ENCODE measurements around the gene POLR3B. TPM values are rescaled to one million over a fixed set of nuclear protein-coding genes. Genes with fewer than 3 reads are reported as not detected.
A peak's percentile ranks its signal among the peaks of the same experiment; 100 is the strongest.

Gene POLR3B
- total and polyA plus RNA-seq, 9 of the 15 experiments (the other 6 are each of a cell fraction or from before 2014, with no cell fraction given), result 7.6 to 17.9 (median 14.4) TPM

- no TSS peak for BruUV-seq (replicated peaks)
- H3K36me3 ChIP-seq (ENCODE audit: control insufficient read depth, insufficient read depth, low read length), result no peaks in the 10 kb centered on the region
- no peak for DNase-seq (ENCODE audit: extremely low read depth in 1 of 4, low spot score in 3 of 4)
- H3K9me1 ChIP-seq (ENCODE audit: control insufficient read depth, insufficient read depth, low read length), result no peaks in the 10 kb centered on the region
- no peaks in the 10 kb centered on the region for H4K20me1 ChIP-seq (replicated peaks; ENCODE audit: control insufficient read depth, insufficient read depth, low read length)
- in situ Hi-C loops (cut with MboI), result no loop called here
- H3K9ac ChIP-seq (ENCODE audit: insufficient read depth in 1 of 2, low read depth in 2 of 2, low read length in 2 of 2), result no peak overlapping the region
- peaks cover 12% of the 10 kb centered on the region in 2 experiments; a peak in 3 of 5 replicates for H3K27me3 ChIP-seq (ENCODE audit: control insufficient read depth in 2 of 2, insufficient read depth in 2 of 2, low read length in 2 of 2)
- peak; percentile 62; the same call in 1 of the 3 replicates for ATAC-seq
- POLR2A ChIA-PET, result no interaction called here
- FAIRE-seq, result no peak
- H3K79me2 ChIP-seq (ENCODE audit: control insufficient read depth, insufficient read depth, low read length), result no peaks in the 10 kb centered on the region
- CTCF ChIA-PET (ENCODE audit: low intra/inter-chr PET ratio), result no interaction called here
- intact Hi-C loops (cut with micrococcal nuclease), result no loop called here
- H3K27ac ChIP-seq (ENCODE audit: extremely low read depth, low read depth, low read length), result no peak overlapping the region
- TF ChIP-seq ZKSCAN8 (CRISPR knock-in tag; IDR thresholded peaks at IDR 0.05) (no peak), TCF15 (CRISPR knock-in tag; IDR thresholded peaks at IDR 0.05) (no peak), SMARCA5 (IDR thresholded peaks at IDR 0.05) (no peak), ATF3 (IDR thresholded peaks at IDR 0.05) (peak; percentile 62), ATF3 (CRISPR knock-in tag; conservative IDR thresholded peaks at IDR 0.05) (no peak), CAMTA2 (CRISPR knock-in tag; conservative IDR thresholded peaks at IDR 0.05) (no peak), JUNB (CRISPR knock-in tag; conservative IDR thresholded peaks at IDR 0.05) (no peak), ZNF217 (CRISPR knock-in tag; IDR thresholded peaks at IDR 0.05) (no peak), ZNF175 (CRISPR knock-in tag; IDR thresholded peaks at IDR 0.05; ENCODE audit: low read depth) (no peak), MCM5 (IDR thresholded peaks at IDR 0.05; ENCODE audit: low read depth) (no peak), CHD2 (IDR thresholded peaks at IDR 0.05; ENCODE audit: low read depth, low read length) (no peak), JUND (IDR thresholded peaks at IDR 0.05; ENCODE audit: borderline replicate concordance, low read depth, low read length) (peak; percentile 33; the same call in 1 of the 2 replicates), JUND (tag; IDR thresholded peaks at IDR 0.05; ENCODE audit: borderline replicate concordance, low read depth, low read length) (no peak), NFATC3 (IDR thresholded peaks at IDR 0.05) (no peak), ZBED1 (IDR thresholded peaks at IDR 0.05) (no peak), SLC30A9 (CRISPR knock-in tag; IDR thresholded peaks at IDR 0.05) (no peak), POLR2B (IDR thresholded peaks at IDR 0.05; ENCODE audit: low read depth, partially characterized antibody) (no peak)
- no peak overlapping the region for H3K4me2 ChIP-seq (ENCODE audit: insufficient read depth, low read length)
- WGBS (ENCODE audit: insufficient coverage, low coverage, missing lambda C conversion rate), result 26% methylated on average over 5 of the region's 5 CpGs
- no peak overlapping the region for H2AFZ ChIP-seq (ENCODE audit: low read depth, low read length)
- H3K4me3 ChIP-seq, result no peak overlapping the region
- 0 out of 5 replicates have a peak, but pooled peaks cover 0 to 6% of the 10 kb centered on the region in 2 experiments for H3K4me1 ChIP-seq (replicated peaks in 1 of 2; ENCODE audit: control insufficient read depth in 2 of 2, insufficient read depth in 2 of 2, low read length in 2 of 2)
- no peaks in the 10 kb centered on the region for H3K9me3 ChIP-seq (replicated peaks; ENCODE audit: control insufficient read depth, insufficient read depth, low read depth, low read length)
These were observed 46.9 kb upstream of the POLR3B start for GRCh38 chr12:106310687-106311086.

Measured in K562 (cell line).